ENCODE results near the gene NR2F1-AS1.

NR2F1-AS1 gene

GRCh38 chr5:93371893-93372292 lies 209.1 kb downstream of the NR2F1-AS1 start:
- no peak for DNase-seq

- DNase-seq, result no peak
These were observed 216.6 kb downstream of the NR2F1-AS1 start for GRCh38 chr5:93364378-93364777.

GRCh38 chr5:93360436-93361088 lies 220.5 kb downstream of the NR2F1-AS1 start:
- DNase-seq, result no peak

- no peak for DNase-seq
These were observed 221.1 kb downstream of the NR2F1-AS1 start for GRCh38 chr5:93359960-93360305.

Measured in NK-92 treated with Interleukin-12 subunit alpha and Interleukin-12 subunit beta, amount 100 ng/mL, for 24 hours (cell line).